Fibroblast of lung (primary cell): ENCODE measurements around the gene VPS13D. TPM values are rescaled to one million over a fixed set of nuclear protein-coding genes. Genes with fewer than 3 reads are reported as not detected.

ENCODE experiments used
- DNase-seq, 2 donors: peaks; one replicate each; pipeline versions ENCODE4 v3.0.0 to v3.0.0-alpha.2; 2010; ENCODE audit warnings: low read depth in 2 of 2
- H2AFZ ChIP-seq: 2 replicates; pipeline ENCODE4 v1.5.1; 2012; ENCODE audit warnings: low read length, control low read depth, inconsistent platforms
- H3K27ac ChIP-seq: 2 replicates; pipeline ENCODE4 v1.5.1; 2011; ENCODE audit warnings: low read length, control low read depth; ENCODE audit not compliant: insufficient read depth
- H3K27me3 ChIP-seq: 2 replicates; pipeline ENCODE4 v1.5.1; 2011; ENCODE audit warnings: mild to moderate bottlenecking, low read length; ENCODE audit not compliant: control insufficient read depth, insufficient read depth
- H3K36me3 ChIP-seq: 2 replicates; pipeline ENCODE4 v1.5.1; 2011; ENCODE audit warnings: low read length; ENCODE audit not compliant: control insufficient read depth, insufficient read depth
- H3K4me1 ChIP-seq: 2 replicates; pipeline ENCODE4 v1.5.1; 2011; ENCODE audit warnings: low read length; ENCODE audit not compliant: control insufficient read depth, insufficient read depth; ENCODE audit errors: extremely low read depth
- H3K4me2 ChIP-seq: 2 replicates; pipeline ENCODE4 v1.5.1; 2011; ENCODE audit warnings: low read length, control low read depth; ENCODE audit not compliant: insufficient read depth; ENCODE audit errors: extremely low read depth
- H3K4me3 ChIP-seq, 4 experiments: fragments of 200-600 bp in 1 of 4; sonication (generic) in 1 of 4; replicated peaks in 1 of 4; 2 replicates each; pipeline ENCODE4 v1.5.1; 2011 to 2016; ENCODE audit warnings: low read length in 4 of 4, low read depth in 3 of 4, mild to moderate bottlenecking in 3 of 4, control low read depth in 2 of 4, inconsistent platforms in 1 of 4, mixed read lengths in 1 of 4; ENCODE audit not compliant: insufficient read depth in 1 of 4; ENCODE audit errors: control extremely low read depth in 1 of 4
- H3K79me2 ChIP-seq: 2 replicates; pipeline ENCODE4 v1.5.1; 2012; ENCODE audit warnings: mild to moderate bottlenecking, low read length, inconsistent platforms; ENCODE audit not compliant: control insufficient read depth, insufficient read depth
- H3K9ac ChIP-seq: 2 replicates; pipeline ENCODE4 v1.5.1; 2011; ENCODE audit warnings: mild to moderate bottlenecking, low read length, control low read depth; ENCODE audit not compliant: insufficient read depth
- H3K9me3 ChIP-seq: 2 replicates; pipeline ENCODE4 v1.5.1; 2012; ENCODE audit warnings: low read depth, low read length; ENCODE audit not compliant: control insufficient read depth, insufficient read depth
- H4K20me1 ChIP-seq: 2 replicates; pipeline ENCODE4 v1.5.1; 2011; ENCODE audit warnings: low read length; ENCODE audit not compliant: control insufficient read depth, insufficient read depth; ENCODE audit errors: extremely low read depth
- CTCF ChIP-seq, 2 donors: IDR thresholded peaks in 1 of 2; conservative IDR thresholded peaks in 1 of 2; 1 replicate in 1 of 2; 2 replicates in 1 of 2; pipeline ENCODE4 v1.5.1; 2011 to 2012; ENCODE audit warnings: low read length in 2 of 2, control low read depth in 1 of 2, inconsistent platforms in 1 of 2, low read depth in 1 of 2, mild to moderate bottlenecking in 1 of 2
- EZH2 ChIP-seq: IDR thresholded peaks from 2 replicates; pipeline ENCODE4 v1.5.1; 2012; ENCODE audit warnings: low read length, control low read depth, mild to moderate bottlenecking; ENCODE audit errors: missing control alignments
- polyA plus RNA-seq, 2 donors: library from polyadenylated mRNA; depleted of rRNA in 1 of 2; stranded (reverse) in 1 of 2; unstranded in 1 of 2; fragments of >200 nt; gene quantifications; 2 replicates each; pipeline ENCODE4 v1.2.1, GENCODE V29; 2011 to 2012; ENCODE audit warnings: missing spikeins in 1 of 2
- total RNA-seq: library from RNA; depleted of rRNA; stranded (reverse); fragments of >200 nt; gene quantifications from 2 replicates; pipeline ENCODE4 v1.2.1, GENCODE V29; 2014

VPS13D gene
- total and polyA plus RNA-seq, 2 donors (not counting 1 experiment from before 2014, with no cell fraction given) = 14.6 to 40.0 TPM

GRCh38 chr1:12327566-12327965 lies 97.7 kb downstream of the VPS13D start:
- DNase-seq = no peak
- no peak overlapping the region for H3K4me3 ChIP-seq
- H2AFZ ChIP-seq = no peak overlapping the region
- H3K79me2 ChIP-seq = no peaks in the 10 kb centered on the region
- H3K9me3 ChIP-seq = no peaks in the 10 kb centered on the region
- no peak overlapping the region for H3K27ac ChIP-seq
- no peak overlapping the region for H3K9ac ChIP-seq
- no peaks in the 10 kb centered on the region for H3K4me1 ChIP-seq
- H4K20me1 ChIP-seq = no peaks in the 10 kb centered on the region
- H3K27me3 ChIP-seq = no peaks in the 10 kb centered on the region
- H3K4me2 ChIP-seq = no peak overlapping the region
- TF ChIP-seq CTCF (conservative IDR thresholded peaks at IDR 0.05 in 1 of 2, IDR thresholded peaks at IDR 0.05 in 1 of 2; ENCODE audit: low read depth in 1 of 2, low read length in 2 of 2) (no peak), EZH2 (no peak)
- peaks cover 8% of the 10 kb centered on the region for H3K36me3 ChIP-seq

GRCh38 chr1:12333036-12333785 lies 103.4 kb downstream of the VPS13D start:
- H4K20me1 ChIP-seq = no peaks in the 10 kb centered on the region
- no peak for DNase-seq
- no peak overlapping the region for H3K27ac ChIP-seq
- no peak for TF ChIP-seq EZH2
- no peak for TF ChIP-seq CTCF (conservative IDR thresholded peaks at IDR 0.05 in 1 of 2, IDR thresholded peaks at IDR 0.05 in 1 of 2; ENCODE audit: low read depth in 1 of 2, low read length in 2 of 2)
- H2AFZ ChIP-seq = no peak overlapping the region
- H3K4me3 ChIP-seq = no peak overlapping the region
- H3K4me2 ChIP-seq = no peak overlapping the region
- H3K79me2 ChIP-seq = no peaks in the 10 kb centered on the region
- no peaks in the 10 kb centered on the region for H3K27me3 ChIP-seq
- H3K9ac ChIP-seq = no peak overlapping the region
- H3K36me3 ChIP-seq = peaks cover 8% of the 10 kb centered on the region
- H3K9me3 ChIP-seq = no peaks in the 10 kb centered on the region
- no peaks in the 10 kb centered on the region for H3K4me1 ChIP-seq

GRCh38 chr1:12335815-12336214 lies 106.0 kb downstream of the VPS13D start:
- no peak overlapping the region for H3K4me3 ChIP-seq
- H3K4me1 ChIP-seq = no peaks in the 10 kb centered on the region
- no peak overlapping the region for H3K9ac ChIP-seq
- no peaks in the 10 kb centered on the region for H3K79me2 ChIP-seq
- H3K4me2 ChIP-seq = no peak overlapping the region
- H3K27ac ChIP-seq = no peak overlapping the region
- H4K20me1 ChIP-seq = no peaks in the 10 kb centered on the region
- no peaks in the 10 kb centered on the region for H3K9me3 ChIP-seq
- TF ChIP-seq EZH2 (no peak), CTCF (conservative IDR thresholded peaks at IDR 0.05 in 1 of 2, IDR thresholded peaks at IDR 0.05 in 1 of 2; ENCODE audit: low read depth in 1 of 2, low read length in 2 of 2) (no peak)
- peaks cover 10% of the 10 kb centered on the region for H3K36me3 ChIP-seq
- DNase-seq = no peak
- no peak overlapping the region for H2AFZ ChIP-seq
- no peaks in the 10 kb centered on the region for H3K27me3 ChIP-seq
